ENCODE measurements around the gene NOVA1.

GRCh38 chr14:26463136-26463535 lies 134.7 kb downstream of the NOVA1 start:
- TF ChIP-seq CTCF (CRISPR knock-in tag; IDR thresholded peaks at IDR 0.05) (no peak), ZNF639 (CRISPR knock-in tag; conservative IDR thresholded peaks at IDR 0.05) (no peak), ZNF224 (CRISPR knock-in tag; IDR thresholded peaks at IDR 0.05) (no peak), SNAPC4 (CRISPR knock-in tag; IDR thresholded peaks at IDR 0.05) (no peak), ZNF572 (CRISPR knock-in tag; IDR thresholded peaks at IDR 0.05) (no peak), NR3C1 (CRISPR knock-in tag; IDR thresholded peaks at IDR 0.05) (no peak)
